ENCODE data around the gene POTEM. TPM values are rescaled to one million over a fixed set of nuclear protein-coding genes. Genes with fewer than 3 reads are reported as not detected.
"Not testable (repeated sequence)": the region's sequence is repeated elsewhere in the genome, so short reads cannot be mapped to it uniquely, and the experiment has no call there.

Gene POTEM
- total RNA-seq (not detected), polyA plus RNA-seq (not detected)
- long read RNA-seq, donor 1 = 0 reads
- long read RNA-seq, donor 2 = 0 reads
- long read RNA-seq, donor 3 = 0 reads
- long read RNA-seq, donor 4 = 0 reads
- long read RNA-seq, donor 5 = 0 reads
- long read RNA-seq, donor 6 = 0 reads
- long read RNA-seq, donor 7 = 0 reads
- long read RNA-seq, donor 8 = 0 reads
- long read RNA-seq, donor 9 = 0 reads
- long read RNA-seq, donor 10 = 0 reads

- H3K27ac ChIP-seq; intact Hi-C loops (cut with DNase I); H3K27me3 ChIP-seq; DNase-seq; H3K4me1 ChIP-seq (replicated peaks in 1 of 2); H3K4me3 ChIP-seq; H3K36me3 ChIP-seq (replicated peaks in 1 of 2); H3K9me3 ChIP-seq (replicated peaks in 1 of 3): not testable (repeated sequence)
- WGBS, 4 donors = no CpG with 5 or more reads among the region's 13 CpGs
Observed at GRCh38 chr14:18967134-18967533, at the start of gene POTEM. Gene POTEM (plus strand): TSS chr14:18967434. CDS start chr14:18967486, 52 bp downstream.

GRCh38 chr14:18918345-18918744 lies 48.9 kb upstream of the POTEM start:
- H3K27ac ChIP-seq; H3K36me3 ChIP-seq (replicated peaks in 1 of 2); DNase-seq; H3K4me1 ChIP-seq (replicated peaks in 1 of 2); H3K4me3 ChIP-seq; H3K9me3 ChIP-seq (replicated peaks in 1 of 3); H3K27me3 ChIP-seq; intact Hi-C loops (cut with DNase I): not testable (repeated sequence)
- WGBS, 4 donors = 63 to 94% (median 72%) methylated on average over 3 to 6 of the region's 8 CpGs

- H3K4me3 ChIP-seq; intact Hi-C loops (cut with DNase I); H3K4me1 ChIP-seq (replicated peaks in 1 of 2); H3K27me3 ChIP-seq; DNase-seq; H3K27ac ChIP-seq; H3K9me3 ChIP-seq (replicated peaks in 1 of 3); H3K36me3 ChIP-seq (replicated peaks in 1 of 2): not testable (repeated sequence)
- WGBS, 4 donors = 63 to 92% methylated on average over 3 of the region's 19 CpGs; no CpG with 5 or more reads in 2 of the 4 donors
Observed at GRCh38 chr14:18920052-18920451, 47.2 kb upstream of the POTEM start.

GRCh38 chr14:18921055-18921701 lies 46.1 kb upstream of the POTEM start:
- H3K4me3 ChIP-seq; DNase-seq; H3K27me3 ChIP-seq; intact Hi-C loops (cut with DNase I); H3K4me1 ChIP-seq (replicated peaks in 1 of 2); H3K36me3 ChIP-seq (replicated peaks in 1 of 2); H3K27ac ChIP-seq; H3K9me3 ChIP-seq (replicated peaks in 1 of 3): not testable (repeated sequence)
- 59 to 83% (median 68%) methylated on average over 1 to 2 of the region's 5 CpGs; no CpG with 5 or more reads in 1 of the 4 donors for WGBS, 4 donors

GRCh38 chr14:18936848-18937247 lies 30.4 kb upstream of the POTEM start:
- H3K9me3 ChIP-seq (replicated peaks in 1 of 3); intact Hi-C loops (cut with DNase I); H3K4me1 ChIP-seq (replicated peaks in 1 of 2); H3K27ac ChIP-seq; H3K27me3 ChIP-seq; H3K4me3 ChIP-seq; DNase-seq; H3K36me3 ChIP-seq (replicated peaks in 1 of 2): not testable (repeated sequence)
- WGBS, 4 donors = 67% methylated on average over 3 of the region's 9 CpGs; no CpG with 5 or more reads in 3 of the 4 donors

- H3K9me3 ChIP-seq (replicated peaks in 1 of 3); H3K4me3 ChIP-seq; H3K27me3 ChIP-seq; H3K4me1 ChIP-seq (replicated peaks in 1 of 2); intact Hi-C loops (cut with DNase I); H3K36me3 ChIP-seq (replicated peaks in 1 of 2); H3K27ac ChIP-seq; DNase-seq: not testable (repeated sequence)
- WGBS, 4 donors = no CpG with 5 or more reads among the region's 2 CpGs
Observed at GRCh38 chr14:18938733-18939132, 28.5 kb upstream of the POTEM start.

- H3K27ac ChIP-seq; intact Hi-C loops (cut with DNase I); H3K4me3 ChIP-seq; H3K9me3 ChIP-seq (replicated peaks in 1 of 3); H3K27me3 ChIP-seq; H3K36me3 ChIP-seq (replicated peaks in 1 of 2); H3K4me1 ChIP-seq (replicated peaks in 1 of 2): not testable (repeated sequence)
- DNase-seq = peak in 2 of 7 donors; percentile 2 to 45
- WGBS, 4 donors = 33 to 48% (median 43%) methylated on average over 1 to 3 of the region's 6 CpGs
Observed at GRCh38 chr14:18949939-18950338, 17.3 kb upstream of the POTEM start.

GRCh38 chr14:18953085-18953484 lies 14.1 kb upstream of the POTEM start:
- H3K4me1 ChIP-seq (replicated peaks in 1 of 2); H3K4me3 ChIP-seq; intact Hi-C loops (cut with DNase I); H3K36me3 ChIP-seq (replicated peaks in 1 of 2); H3K27me3 ChIP-seq; H3K27ac ChIP-seq; H3K9me3 ChIP-seq (replicated peaks in 1 of 3): not testable (repeated sequence)
- peak in 3 of 7 donors; percentile 1 to 10 (median 8) for DNase-seq
- WGBS, 4 donors = 69 to 76% (median 71%) methylated on average over 9 of the region's 9 CpGs

- intact Hi-C loops (cut with DNase I); H3K4me3 ChIP-seq; H3K4me1 ChIP-seq (replicated peaks in 1 of 2); H3K27me3 ChIP-seq; H3K36me3 ChIP-seq (replicated peaks in 1 of 2); DNase-seq; H3K27ac ChIP-seq; H3K9me3 ChIP-seq (replicated peaks in 1 of 3): not testable (repeated sequence)
- 38 to 58% (median 45%) methylated on average over 1 to 4 of the region's 6 CpGs for WGBS, 4 donors
Observed at GRCh38 chr14:18955816-18956215, 11.4 kb upstream of the POTEM start.

- H3K27me3 ChIP-seq; H3K27ac ChIP-seq; H3K36me3 ChIP-seq (replicated peaks in 1 of 2); H3K4me3 ChIP-seq; H3K4me1 ChIP-seq (replicated peaks in 1 of 2); DNase-seq; H3K9me3 ChIP-seq (replicated peaks in 1 of 3); intact Hi-C loops (cut with DNase I): not testable (repeated sequence)
- 17 to 47% (median 36%) methylated on average over 1 of the region's 2 CpGs for WGBS, 4 donors
Observed at GRCh38 chr14:18961576-18961975, 5.7 kb upstream of the POTEM start.

- WGBS, 4 donors = no CpG with 5 or more reads among the region's 6 CpGs
- intact Hi-C loops (cut with DNase I) = not testable (repeated sequence)
Observed at GRCh38 chr14:18962143-18962542, 5.1 kb upstream of the POTEM start.

More at GRCh38 chr14:18962143-18962542, 5.1 kb upstream of the POTEM start:
- not testable (repeated sequence) for H3K4me1 ChIP-seq (replicated peaks in 1 of 2); H3K36me3 ChIP-seq (replicated peaks in 1 of 2); DNase-seq; H3K27me3 ChIP-seq; H3K27ac ChIP-seq; H3K9me3 ChIP-seq (replicated peaks in 1 of 3); H3K4me3 ChIP-seq
